ENCODE measurements around the gene SIPA1L3. TPM values are rescaled to one million over a fixed set of nuclear protein-coding genes. Genes with fewer than 3 reads are reported as not detected.

SIPA1L3 gene
- total and polyA plus RNA-seq, 2 donors from 2014 or later, result 5.8 to 61.7 TPM

DNA sequence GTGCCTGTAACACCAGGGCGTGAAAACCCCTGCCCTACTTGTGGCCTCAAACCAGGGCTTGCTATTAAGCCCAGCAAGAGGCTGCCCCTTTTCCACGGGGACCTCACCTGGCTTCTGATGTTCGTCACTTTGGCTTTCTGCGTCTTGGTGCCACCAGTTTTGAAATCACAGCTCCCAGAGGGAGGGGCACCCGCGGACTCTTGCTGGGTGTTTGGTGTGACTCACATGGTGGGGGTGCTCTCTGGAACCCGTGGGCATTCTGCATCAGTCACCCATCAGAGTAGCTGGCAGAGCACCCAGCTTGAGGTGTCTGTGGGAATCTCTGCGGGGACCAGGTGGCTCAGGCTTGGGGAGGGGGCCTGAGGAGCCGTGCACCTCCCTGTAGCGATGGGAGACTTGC is 19.2 kb downstream of the SIPA1L3 start:
- H3K9ac ChIP-seq (ENCODE audit: low read length in 3 of 3), result no peak overlapping the region
- TF ChIP-seq, protein P1, sequence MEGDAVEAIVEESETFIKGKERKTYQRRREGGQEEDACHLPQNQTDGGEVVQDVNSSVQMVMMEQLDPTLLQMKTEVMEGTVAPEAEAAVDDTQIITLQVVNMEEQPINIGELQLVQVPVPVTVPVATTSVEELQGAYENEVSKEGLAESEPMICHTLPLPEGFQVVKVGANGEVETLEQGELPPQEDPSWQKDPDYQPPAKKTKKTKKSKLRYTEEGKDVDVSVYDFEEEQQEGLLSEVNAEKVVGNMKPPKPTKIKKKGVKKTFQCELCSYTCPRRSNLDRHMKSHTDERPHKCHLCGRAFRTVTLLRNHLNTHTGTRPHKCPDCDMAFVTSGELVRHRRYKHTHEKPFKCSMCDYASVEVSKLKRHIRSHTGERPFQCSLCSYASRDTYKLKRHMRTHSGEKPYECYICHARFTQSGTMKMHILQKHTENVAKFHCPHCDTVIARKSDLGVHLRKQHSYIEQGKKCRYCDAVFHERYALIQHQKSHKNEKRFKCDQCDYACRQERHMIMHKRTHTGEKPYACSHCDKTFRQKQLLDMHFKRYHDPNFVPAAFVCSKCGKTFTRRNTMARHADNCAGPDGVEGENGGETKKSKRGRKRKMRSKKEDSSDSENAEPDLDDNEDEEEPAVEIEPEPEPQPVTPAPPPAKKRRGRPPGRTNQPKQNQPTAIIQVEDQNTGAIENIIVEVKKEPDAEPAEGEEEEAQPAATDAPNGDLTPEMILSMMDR (IDR thresholded peaks at IDR 0.05; ENCODE audit: borderline replicate concordance, extremely low read depth, insufficient read depth), result no peak
- no peaks in the 10 kb centered on the region for H3K36me3 ChIP-seq (ENCODE audit: control insufficient read depth in 2 of 3, insufficient read depth in 3 of 3, low read length in 3 of 3)
- H3K27me3 ChIP-seq (ENCODE audit: control insufficient read depth, insufficient read depth, low read length), result no peaks in the 10 kb centered on the region
- no peak for DNase-seq
- FAIRE-seq, result no peak
- H3K4me3 ChIP-seq (ENCODE audit: low read length in 3 of 3), result no peak overlapping the region
- intact Hi-C loops (cut with DNase I), result no loop called here
- peaks cover 0 to 14% (median 13%) of the 10 kb centered on the region in 3 donors for H3K4me1 ChIP-seq (ENCODE audit: control insufficient read depth in 2 of 3, insufficient read depth in 2 of 3, low read depth in 1 of 3, low read length in 3 of 3)
- H3K27ac ChIP-seq (ENCODE audit: low read depth in 2 of 2, low read length in 2 of 2), result no peak overlapping the region
- H3K9me3 ChIP-seq (ENCODE audit: control insufficient read depth in 2 of 3, insufficient read depth in 1 of 3, low read length in 3 of 3), result no peaks in the 10 kb centered on the region

DNA sequence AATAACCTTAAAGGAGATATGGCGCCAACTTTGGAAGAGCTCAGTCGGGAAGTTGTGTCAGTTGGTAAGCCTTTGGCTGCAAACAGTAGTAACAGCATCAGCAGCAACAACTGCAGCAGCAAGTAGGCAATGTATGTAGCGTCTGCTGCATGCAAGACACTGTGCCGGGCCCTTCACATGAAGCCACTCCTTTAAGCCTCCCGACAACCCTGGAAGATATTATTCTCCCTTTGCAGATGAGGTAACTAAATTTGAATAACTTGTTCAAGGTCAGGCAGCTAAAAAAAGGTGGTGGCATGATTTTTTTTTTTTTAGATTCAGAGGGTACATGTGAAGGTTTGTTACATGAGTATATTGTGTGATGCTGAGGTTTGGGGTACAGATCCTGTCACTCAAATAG is 19.7 kb downstream of the SIPA1L3 start:
- TF ChIP-seq, protein P1 (IDR thresholded peaks at IDR 0.05; ENCODE audit: borderline replicate concordance, extremely low read depth, insufficient read depth), result no peak
- Histone ChIP-seq H3K9ac (ENCODE audit: low read length in 3 of 3) (no peak overlapping the region), H3K27ac (ENCODE audit: low read depth in 2 of 2, low read length in 2 of 2) (no peak overlapping the region), H3K36me3 (ENCODE audit: control insufficient read depth in 2 of 3, insufficient read depth in 3 of 3, low read length in 3 of 3) (no peaks in the 10 kb centered on the region), H3K4me3 (ENCODE audit: low read length in 3 of 3) (no peak overlapping the region), H3K9me3 (ENCODE audit: control insufficient read depth in 2 of 3, insufficient read depth in 1 of 3, low read length in 3 of 3) (no peaks in the 10 kb centered on the region), H3K4me1 (ENCODE audit: control insufficient read depth in 2 of 3, insufficient read depth in 2 of 3, low read depth in 1 of 3, low read length in 3 of 3) (peaks cover 0 to 15% (median 13%) of the 10 kb centered on the region in 3 donors), H3K27me3 (ENCODE audit: control insufficient read depth, insufficient read depth, low read length) (no peaks in the 10 kb centered on the region)
- FAIRE-seq (no peak), DNase-seq (no peak)
- intact Hi-C loops (cut with DNase I), result no loop called here

DNA sequence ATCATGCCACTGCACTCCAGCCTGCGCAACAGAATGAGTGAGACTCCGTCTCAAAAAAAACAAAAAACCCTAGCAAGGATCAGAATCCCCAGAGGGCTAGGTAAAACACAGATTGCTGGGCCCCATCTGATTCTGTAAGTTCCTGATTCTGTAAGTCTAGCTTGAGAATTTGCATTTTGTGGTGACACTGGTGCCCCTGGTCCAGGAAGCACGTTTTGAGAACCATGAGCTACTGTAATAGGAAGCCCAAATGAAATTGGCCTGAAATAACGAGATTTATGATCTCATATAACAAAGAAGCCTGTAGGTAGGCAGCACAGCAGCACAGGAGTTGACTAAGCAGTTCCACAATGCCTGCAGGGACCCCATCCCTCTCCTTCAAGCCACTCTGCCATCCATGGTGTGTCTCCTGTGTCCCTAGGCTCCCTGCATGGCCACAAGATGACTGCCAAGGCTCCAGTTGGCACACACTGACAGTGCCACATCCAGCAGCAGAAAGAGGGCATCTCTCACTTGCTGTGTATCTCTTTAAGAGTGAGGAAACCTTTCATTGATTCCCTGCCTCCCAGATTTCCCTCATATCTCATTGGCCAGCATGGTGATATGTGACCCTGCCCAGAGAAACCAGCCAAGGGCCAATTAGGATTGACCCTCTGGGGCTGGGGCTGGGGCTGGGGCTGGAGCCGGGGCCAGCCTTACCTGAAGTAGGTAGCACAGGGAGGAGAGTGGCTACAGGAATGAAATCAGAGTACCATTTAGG is 21.7 kb downstream of the SIPA1L3 start:
- intact Hi-C loops (cut with DNase I), result no loop called here

More for the DNA sequence above, 21.7 kb downstream of the SIPA1L3 start:
- FAIRE-seq (no peak), DNase-seq (no peak)
- Histone ChIP-seq H3K4me3 (ENCODE audit: low read length in 3 of 3) (no peak overlapping the region), H3K4me1 (ENCODE audit: control insufficient read depth in 2 of 3, insufficient read depth in 2 of 3, low read depth in 1 of 3, low read length in 3 of 3) (peaks cover 0 to 24% (median 19%) of the 10 kb centered on the region in 3 donors), H3K9me3 (ENCODE audit: control insufficient read depth in 2 of 3, insufficient read depth in 1 of 3, low read length in 3 of 3) (no peaks in the 10 kb centered on the region), H3K36me3 (ENCODE audit: control insufficient read depth in 2 of 3, insufficient read depth in 3 of 3, low read length in 3 of 3) (no peaks in the 10 kb centered on the region), H3K27ac (ENCODE audit: low read depth in 2 of 2, low read length in 2 of 2) (peak overlapping the region in 1 of 2 donors; percentile 37), H3K27me3 (ENCODE audit: control insufficient read depth, insufficient read depth, low read length) (no peaks in the 10 kb centered on the region), H3K9ac (ENCODE audit: low read length in 3 of 3) (no peak overlapping the region)
- TF ChIP-seq, protein P1 (IDR thresholded peaks at IDR 0.05; ENCODE audit: borderline replicate concordance, extremely low read depth, insufficient read depth), result no peak
